Esophagus squamous epithelium (tissue), 4 donors: ENCODE measurements around the gene IMMP2L.

ENCODE experiments used
- CTCF ChIP-seq, 6 experiments: fragments of 450-650 bp in 4 of 6; fragments of 200-600 bp in 2 of 6; sonication (generic) in 2 of 6; IDR thresholded peaks; one replicate each; pipeline ENCODE4 v1.5.1; 2016 to 2019; ENCODE audit warnings: antibody characterized with exemption in 6 of 6, mild to moderate bottlenecking in 4 of 6, moderate library complexity in 4 of 6
- POLR2A ChIP-seq, 4 donors: fragments of 450-650 bp; IDR thresholded peaks; one replicate each; pipeline ENCODE4 v1.6.1; 2017; ENCODE audit warnings: antibody characterized with exemption in 4 of 4, mild to moderate bottlenecking in 4 of 4, moderate library complexity in 3 of 4

DNA sequence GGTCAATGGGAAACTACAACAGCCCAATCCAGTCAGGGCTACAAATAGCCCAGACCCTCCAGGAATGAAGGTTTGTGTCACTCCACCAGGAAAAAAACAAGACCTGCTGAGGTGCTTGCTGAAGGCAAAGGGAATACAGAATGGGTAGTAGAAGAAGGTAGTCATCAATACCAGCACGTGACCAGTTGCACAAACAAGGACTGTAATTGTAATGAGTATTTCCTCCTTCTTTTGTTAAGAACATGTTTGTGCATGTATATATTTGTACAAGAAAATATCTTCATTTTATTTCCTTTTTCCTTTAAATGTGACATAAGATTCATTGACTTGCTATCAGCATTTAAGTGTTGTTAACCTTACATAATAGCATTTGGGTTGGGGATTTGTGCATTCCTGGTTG lies 229.3 kb downstream of the IMMP2L start:
- TF ChIP-seq CTCF (IDR thresholded peaks at IDR 0.05) = no peak
- TF ChIP-seq POLR2A (IDR thresholded peaks at IDR 0.05) = no peak
